Measurements from ENCODE around the gene CD300C.
"Not testable (repeated sequence)": the region's sequence is repeated elsewhere in the genome, so short reads cannot be mapped to it uniquely, and the experiment has no call there.

DNA sequence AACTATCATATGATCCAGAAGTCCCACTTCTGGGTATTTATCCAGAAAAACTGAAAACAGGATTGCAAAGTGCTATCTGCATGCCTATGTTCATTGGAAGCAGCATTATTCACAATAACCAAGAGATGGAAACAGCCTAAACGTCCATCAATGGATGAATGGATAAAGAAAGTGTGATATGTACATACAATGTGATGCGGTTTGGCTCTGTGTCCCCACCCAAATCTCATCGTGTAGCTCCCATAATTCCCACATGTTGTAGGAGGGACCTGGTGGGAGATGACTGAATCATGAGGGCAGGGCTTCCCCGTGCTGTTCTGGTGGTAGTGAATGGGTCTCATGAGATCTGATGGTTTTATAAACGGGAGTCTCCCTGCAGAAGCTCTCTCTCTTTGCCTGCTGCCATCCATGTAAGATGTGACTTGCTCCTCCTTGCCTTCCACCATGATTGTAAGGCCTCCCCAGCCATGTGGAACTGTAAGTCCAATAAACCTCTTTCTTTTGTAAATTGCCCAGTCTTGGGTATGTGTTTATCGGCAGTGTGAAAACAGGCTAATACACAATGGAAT, 27.4 kb downstream of the CD300C start:
- TF ChIP-seq, protein P1, sequence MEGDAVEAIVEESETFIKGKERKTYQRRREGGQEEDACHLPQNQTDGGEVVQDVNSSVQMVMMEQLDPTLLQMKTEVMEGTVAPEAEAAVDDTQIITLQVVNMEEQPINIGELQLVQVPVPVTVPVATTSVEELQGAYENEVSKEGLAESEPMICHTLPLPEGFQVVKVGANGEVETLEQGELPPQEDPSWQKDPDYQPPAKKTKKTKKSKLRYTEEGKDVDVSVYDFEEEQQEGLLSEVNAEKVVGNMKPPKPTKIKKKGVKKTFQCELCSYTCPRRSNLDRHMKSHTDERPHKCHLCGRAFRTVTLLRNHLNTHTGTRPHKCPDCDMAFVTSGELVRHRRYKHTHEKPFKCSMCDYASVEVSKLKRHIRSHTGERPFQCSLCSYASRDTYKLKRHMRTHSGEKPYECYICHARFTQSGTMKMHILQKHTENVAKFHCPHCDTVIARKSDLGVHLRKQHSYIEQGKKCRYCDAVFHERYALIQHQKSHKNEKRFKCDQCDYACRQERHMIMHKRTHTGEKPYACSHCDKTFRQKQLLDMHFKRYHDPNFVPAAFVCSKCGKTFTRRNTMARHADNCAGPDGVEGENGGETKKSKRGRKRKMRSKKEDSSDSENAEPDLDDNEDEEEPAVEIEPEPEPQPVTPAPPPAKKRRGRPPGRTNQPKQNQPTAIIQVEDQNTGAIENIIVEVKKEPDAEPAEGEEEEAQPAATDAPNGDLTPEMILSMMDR (IDR thresholded peaks at IDR 0.05): not testable (repeated sequence)
- not testable (repeated sequence) for TF ChIP-seq POLR2A, POLR2AphosphoS5, EP300 (IDR thresholded peaks at IDR 0.05)
